Cardiac muscle cell (in vitro differentiated cells and primary cell): ENCODE measurements around the gene ACO2. TPM values are rescaled to one million over a fixed set of nuclear protein-coding genes. Genes with fewer than 3 reads are reported as not detected.

Source experiments
- DNase-seq, 2 donors: peaks; one replicate each; pipeline versions ENCODE4 v3.0.0 to v3.0.0-alpha.2; 2010 to 2017; ENCODE audit warnings: low read depth in 1 of 2, low spot score in 1 of 2
- H3K27ac ChIP-seq: fragments of 200-600 bp; sonication (generic); 2 replicates; pipeline ENCODE4 v1.5.1; 2016
- H3K27me3 ChIP-seq: fragments of 200-600 bp; sonication (generic); 2 replicates; pipeline ENCODE4 v1.6.0; 2016; ENCODE audit warnings: control low read depth
- H3K36me3 ChIP-seq: fragments of 200-600 bp; sonication (generic); 2 replicates; pipeline ENCODE4 v1.5.1; 2016; ENCODE audit warnings: control low read depth
- H3K4me1 ChIP-seq: fragments of 200-600 bp; sonication (generic); 2 replicates; pipeline ENCODE4 v1.8.1; 2017; ENCODE audit warnings: low read depth, mild to moderate bottlenecking, mixed run types
- H3K4me3 ChIP-seq: fragments of 200-600 bp; sonication (generic); 2 replicates; pipeline ENCODE4 v1.5.1; 2016; ENCODE audit warnings: mild to moderate bottlenecking
- H3K9me3 ChIP-seq: fragments of 200-600 bp; sonication (generic); 2 replicates; pipeline ENCODE4 v1.5.1; 2017; ENCODE audit warnings: low read depth, mild to moderate bottlenecking, control low read depth
- polyA plus RNA-seq: library from polyadenylated mRNA; unstranded; fragments of >200 nt; fragmentation: Nextera tagmentation; extraction: Ambion mirVana; gene quantifications from 2 replicates; pipeline ENCODE4 v1.2.1, GENCODE V29; 2016
- total RNA-seq: library from RNA; depleted of rRNA; stranded (reverse); fragments of >200 nt; gene quantifications from 2 replicates; pipeline ENCODE4 v1.2.3, GENCODE V29; 2016
- TF ChIP-seq, protein P1 (sequence below): IDR thresholded peaks from 2 replicates; pipeline ENCODE4 v1.5.1; 2012; ENCODE audit warnings: low read depth, mild to moderate bottlenecking, low read length

Gene ACO2
- total and polyA plus RNA-seq, 2 experiments from 2014 or later, result 183 to 328 TPM

DNA sequence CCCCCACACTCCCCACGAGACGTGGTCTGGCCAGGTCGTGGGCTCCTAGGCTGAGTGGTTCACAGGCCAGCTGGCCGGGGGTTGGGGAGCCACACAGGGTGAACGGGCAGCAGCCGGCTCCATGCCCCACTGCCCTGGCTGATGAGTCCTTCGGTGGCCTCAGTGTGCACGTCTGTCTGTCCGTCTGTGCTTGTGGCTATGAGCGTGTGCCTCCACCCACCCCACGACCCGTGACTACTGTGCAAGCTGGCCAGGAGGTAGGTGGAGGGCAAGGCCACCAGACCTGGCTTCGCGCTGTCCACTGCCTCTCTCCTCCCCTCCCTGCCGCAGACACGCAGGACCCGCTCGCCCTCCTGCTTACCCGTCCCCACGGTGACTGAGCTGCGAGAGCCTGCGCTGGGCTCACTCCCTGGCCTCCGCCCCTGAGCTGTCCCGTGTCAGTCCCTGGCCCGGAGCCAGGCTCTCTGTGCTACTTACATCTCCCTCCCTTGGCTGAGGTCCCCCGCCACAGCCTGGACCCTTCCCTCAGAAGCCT lies 106.0 kb downstream of the ACO2 start:
- TF ChIP-seq, protein P1, sequence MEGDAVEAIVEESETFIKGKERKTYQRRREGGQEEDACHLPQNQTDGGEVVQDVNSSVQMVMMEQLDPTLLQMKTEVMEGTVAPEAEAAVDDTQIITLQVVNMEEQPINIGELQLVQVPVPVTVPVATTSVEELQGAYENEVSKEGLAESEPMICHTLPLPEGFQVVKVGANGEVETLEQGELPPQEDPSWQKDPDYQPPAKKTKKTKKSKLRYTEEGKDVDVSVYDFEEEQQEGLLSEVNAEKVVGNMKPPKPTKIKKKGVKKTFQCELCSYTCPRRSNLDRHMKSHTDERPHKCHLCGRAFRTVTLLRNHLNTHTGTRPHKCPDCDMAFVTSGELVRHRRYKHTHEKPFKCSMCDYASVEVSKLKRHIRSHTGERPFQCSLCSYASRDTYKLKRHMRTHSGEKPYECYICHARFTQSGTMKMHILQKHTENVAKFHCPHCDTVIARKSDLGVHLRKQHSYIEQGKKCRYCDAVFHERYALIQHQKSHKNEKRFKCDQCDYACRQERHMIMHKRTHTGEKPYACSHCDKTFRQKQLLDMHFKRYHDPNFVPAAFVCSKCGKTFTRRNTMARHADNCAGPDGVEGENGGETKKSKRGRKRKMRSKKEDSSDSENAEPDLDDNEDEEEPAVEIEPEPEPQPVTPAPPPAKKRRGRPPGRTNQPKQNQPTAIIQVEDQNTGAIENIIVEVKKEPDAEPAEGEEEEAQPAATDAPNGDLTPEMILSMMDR, result no peak
- Histone ChIP-seq H3K36me3 (no peaks in the 10 kb centered on the region), H3K4me3 (no peak overlapping the region), H3K4me1 (no peaks in the 10 kb centered on the region), H3K27ac (no peak overlapping the region), H3K27me3 (no peaks in the 10 kb centered on the region), H3K9me3 (no peaks in the 10 kb centered on the region)
- DNase-seq, result peak in 1 of 2 donors; percentile 38

DNA sequence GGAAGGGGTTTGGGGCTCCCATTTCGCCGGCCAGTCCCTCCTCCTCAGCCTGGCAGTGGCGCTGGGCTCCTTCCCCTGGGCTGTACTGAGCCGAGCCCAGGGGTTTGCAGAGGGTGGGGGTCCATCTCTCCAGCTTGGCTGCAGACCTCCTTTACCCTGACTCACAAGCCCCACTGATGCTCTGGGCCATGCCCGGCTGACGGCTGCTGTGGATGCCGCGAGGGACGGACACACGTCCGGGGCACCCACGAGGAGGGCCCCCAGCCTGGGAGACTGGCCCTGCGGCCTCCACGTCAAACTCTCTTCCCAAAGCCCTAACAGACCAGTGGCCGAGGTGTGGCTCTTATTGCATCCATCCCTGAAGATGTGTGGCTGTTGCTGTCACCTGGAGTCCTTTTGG lies 106.6 kb downstream of the ACO2 start:
- no peak overlapping the region for H3K27ac ChIP-seq
- H3K27me3 ChIP-seq, result no peaks in the 10 kb centered on the region
- TF ChIP-seq, protein P1, result no peak
- H3K9me3 ChIP-seq, result no peaks in the 10 kb centered on the region
- no peak for DNase-seq
- H3K4me3 ChIP-seq, result no peak overlapping the region
- H3K36me3 ChIP-seq, result no peaks in the 10 kb centered on the region
- H3K4me1 ChIP-seq, result no peaks in the 10 kb centered on the region

DNA sequence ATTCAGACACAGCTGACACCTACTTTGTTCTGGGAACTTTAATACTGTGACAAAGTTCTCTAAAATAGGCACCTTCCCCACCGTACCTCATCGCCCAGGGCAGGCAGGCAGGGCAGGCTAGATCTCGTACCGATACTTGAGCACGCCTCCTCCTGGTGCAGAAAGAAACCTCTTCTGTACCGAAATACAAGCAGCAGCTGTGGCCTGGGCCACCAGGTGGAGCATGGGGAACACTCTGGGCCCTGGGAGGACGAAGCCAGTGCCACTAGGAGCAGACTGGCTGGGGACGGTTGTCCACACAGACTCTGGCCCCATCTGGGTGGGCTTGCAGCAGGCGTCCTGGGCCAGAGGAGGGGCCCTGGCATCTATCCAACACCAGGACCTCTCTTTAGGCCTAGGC lies 108.0 kb downstream of the ACO2 start:
- Histone ChIP-seq H3K4me3 (no peak overlapping the region), H3K27me3 (no peaks in the 10 kb centered on the region), H3K36me3 (no peaks in the 10 kb centered on the region), H3K4me1 (no peaks in the 10 kb centered on the region), H3K27ac (no peak overlapping the region), H3K9me3 (no peaks in the 10 kb centered on the region)
- peak; percentile 48 to 77 for DNase-seq
- TF ChIP-seq, protein P1, result peak; percentile 63

DNA sequence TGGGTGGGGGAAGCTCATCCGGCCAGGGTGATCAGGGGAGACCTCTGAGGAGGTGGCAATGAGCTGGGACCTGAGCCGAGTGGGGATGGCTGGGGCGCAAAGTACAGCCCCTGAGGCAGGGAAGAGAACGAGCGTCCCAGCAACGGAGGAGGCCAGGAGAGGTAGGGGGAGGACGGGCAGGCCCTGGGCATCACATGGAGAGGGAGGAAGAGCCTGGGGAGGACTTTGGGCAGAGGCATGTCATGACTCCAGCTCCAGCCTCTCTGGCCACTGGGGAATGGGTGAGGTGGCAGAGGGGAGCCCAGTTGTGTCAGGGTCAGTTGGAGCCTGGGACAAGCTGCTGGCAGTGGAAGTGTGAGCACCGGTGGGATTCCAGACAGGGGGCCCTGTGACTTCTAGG lies 109.2 kb downstream of the ACO2 start:
- TF ChIP-seq, protein P1, result no peak
- H3K4me3 ChIP-seq, result no peak overlapping the region
- H3K4me1 ChIP-seq, result no peaks in the 10 kb centered on the region
- H3K9me3 ChIP-seq, result no peaks in the 10 kb centered on the region
- no peak overlapping the region for H3K27ac ChIP-seq
- no peaks in the 10 kb centered on the region for H3K36me3 ChIP-seq
- DNase-seq, result no peak
- H3K27me3 ChIP-seq, result no peaks in the 10 kb centered on the region

Other genes starting within 250 kb of the ACO2 start
- 3.3 and 4.0 TPM in 2 replicates for gene CHADL, start 228.2 kb upstream of the ACO2 start, total RNA-seq
- 0.49 and 1.8 TPM in 2 replicates for gene CHADL, start 228.2 kb upstream of the ACO2 start, polyA plus RNA-seq
- 68.7 and 125 TPM in 2 replicates for gene RANGAP1, start 182.9 kb upstream of the ACO2 start, total RNA-seq
- gene RANGAP1, start 182.9 kb upstream of the ACO2 start, polyA plus RNA-seq, result 43.3 and 78.4 TPM in 2 replicates
- 57.6 and 65.9 TPM in 2 replicates for gene ZC3H7B, start 167.6 kb upstream of the ACO2 start, total RNA-seq
- gene ZC3H7B, start 167.6 kb upstream of the ACO2 start, polyA plus RNA-seq, result 7.2 and 7.4 TPM in 2 replicates
- 8.5 and 21.1 TPM in 2 replicates for gene TEF, start 87.2 kb upstream of the ACO2 start, total RNA-seq
- gene TEF, start 87.2 kb upstream of the ACO2 start, polyA plus RNA-seq, result 4.0 and 20.4 TPM in 2 replicates
- gene TOB2, start 22.3 kb upstream of the ACO2 start, total RNA-seq, result 32.0 and 42.4 TPM in 2 replicates
- gene TOB2, start 22.3 kb upstream of the ACO2 start, polyA plus RNA-seq, result 35.5 and 52.9 TPM in 2 replicates
- 32.2 and 42.2 TPM in 2 replicates for gene PHF5A, start 425 bp upstream of the ACO2 start, total RNA-seq
- gene PHF5A, start 425 bp upstream of the ACO2 start, polyA plus RNA-seq, result 25.9 and 26.9 TPM in 2 replicates
- gene POLR3H, start 75.4 kb downstream of the ACO2 start, total RNA-seq, result 11.4 and 12.5 TPM in 2 replicates
- 24.7 and 30.9 TPM in 2 replicates for gene POLR3H, start 75.4 kb downstream of the ACO2 start, polyA plus RNA-seq
- gene CSDC2, start 91.9 kb downstream of the ACO2 start, total RNA-seq, result 4.2 and 4.3 TPM in 2 replicates
- 5.0 and 5.1 TPM in 2 replicates for gene CSDC2, start 91.9 kb downstream of the ACO2 start, polyA plus RNA-seq
- gene PMM1, start 120.7 kb downstream of the ACO2 start, total RNA-seq, result 22.5 and 34.0 TPM in 2 replicates
- 53.7 and 63.6 TPM in 2 replicates for gene PMM1, start 120.7 kb downstream of the ACO2 start, polyA plus RNA-seq
- 34.2 and 43.2 TPM in 2 replicates for gene DESI1, start 151.9 kb downstream of the ACO2 start, total RNA-seq
- gene DESI1, start 151.9 kb downstream of the ACO2 start, polyA plus RNA-seq, result 27.3 and 27.6 TPM in 2 replicates
- gene XRCC6, start 152.2 kb downstream of the ACO2 start, total RNA-seq, result 250 and 283 TPM in 2 replicates
- 423 and 442 TPM in 2 replicates for gene XRCC6, start 152.2 kb downstream of the ACO2 start, polyA plus RNA-seq
- gene SNU13, start 219.8 kb downstream of the ACO2 start, total RNA-seq, result 112 and 149 TPM in 2 replicates
- 246 and 273 TPM in 2 replicates for gene SNU13, start 219.8 kb downstream of the ACO2 start, polyA plus RNA-seq
- gene MEI1, start 230.4 kb downstream of the ACO2 start, total RNA-seq, result 1.1 and 17.8 TPM in 2 replicates
- gene MEI1, start 230.4 kb downstream of the ACO2 start, polyA plus RNA-seq, result 3.3 and 5.6 TPM in 2 replicates